Gastroesophageal sphincter (tissue), 4 donors: ENCODE results near the gene WFIKKN1. TPM values are rescaled to one million over a fixed set of nuclear protein-coding genes. Genes with fewer than 3 reads are reported as not detected.

ENCODE experiments used
- ATAC-seq: fragments of 150-250 bp; one replicate; pipeline ENCODE4 v1.9.1; 2016; ENCODE audit warnings: mild to moderate bottlenecking, moderate library complexity
- H3K27ac ChIP-seq, 4 donors: fragments of 200-600 bp; sonication (generic) in 3 of 4; 1 replicate in 3 of 4; 2 replicates in 1 of 4; pipeline ENCODE4 v1.5.1; 2016 to 2019
- H3K27me3 ChIP-seq: fragments of 200-600 bp; sonication (generic); one replicate; pipeline ENCODE4 v1.5.1; 2019
- H3K36me3 ChIP-seq, 2 donors: fragments of 200-600 bp; sonication (generic); one replicate each; pipeline ENCODE4 v1.5.1; 2019; ENCODE audit warnings: control low read depth in 1 of 2
- H3K4me1 ChIP-seq, 3 donors: fragments of 200-600 bp; sonication (generic); 1 replicate in 2 of 3; 2 replicates in 1 of 3; pipeline ENCODE4 v1.5.1; 2016 to 2019; ENCODE audit warnings: control low read depth in 2 of 3
- H3K4me3 ChIP-seq, 2 donors: fragments of 200-600 bp; sonication (generic); one replicate each; pipeline ENCODE4 v1.5.1; 2019; ENCODE audit warnings: mild to moderate bottlenecking in 1 of 2, moderate library complexity in 1 of 2
- H3K9me3 ChIP-seq, 3 donors: fragments of 200-600 bp; sonication (generic); one replicate each; pipeline ENCODE4 v1.5.1; 2017 to 2019; ENCODE audit warnings: control low read depth in 2 of 3
- CTCF ChIP-seq, 4 experiments: fragments of 200-600 bp in 2 of 4; fragments of 450-650 bp in 2 of 4; sonication (generic) in 1 of 4; IDR thresholded peaks; one replicate each; pipeline ENCODE4 v1.5.1; 2017 to 2019; ENCODE audit warnings: antibody characterized with exemption in 4 of 4, mild to moderate bottlenecking in 2 of 4, moderate library complexity in 2 of 4
- EP300 ChIP-seq: sonication (generic); formaldehyde crosslinking; IDR thresholded peaks from one replicate; pipeline ENCODE4 v1.6.1; 2017; ENCODE audit warnings: antibody characterized with exemption, mild to moderate bottlenecking
- POLR2A ChIP-seq, 2 donors: fragments of 450-650 bp; IDR thresholded peaks; one replicate each; pipeline ENCODE4 v1.6.1; 2017; ENCODE audit warnings: antibody characterized with exemption in 2 of 2, mild to moderate bottlenecking in 2 of 2, moderate library complexity in 1 of 2
- POLR2AphosphoS5 ChIP-seq: sonication (generic); formaldehyde crosslinking; IDR thresholded peaks from one replicate; pipeline ENCODE4 v1.6.1; 2017; ENCODE audit warnings: antibody characterized with exemption
- WGBS, 2 donors: methylation state at CpG; one replicate each; pipeline ENCODE4 v1.1.5; 2018; ENCODE audit warnings: low coverage in 1 of 2; 5-methylcytosine and 5-hydroxymethylcytosine counted together
- total RNA-seq, 4 donors: library from RNA; depleted of rRNA; stranded (reverse); fragments of >200 nt; gene quantifications; one replicate each; pipeline ENCODE4 v1.1.0, GENCODE V29; 2016

The WFIKKN1 gene
- total RNA-seq, 4 donors from 2014 or later, result 0.17 to 0.93 (median 0.35) TPM; not detected in 1

- no peaks in the 10 kb centered on the region for H3K9me3 ChIP-seq
- H3K4me1 ChIP-seq, result peaks cover 2 to 53% (median 21%) of the 10 kb centered on the region in 3 donors
- peaks cover 10% of the 10 kb centered on the region for H3K27me3 ChIP-seq
- peak; percentile 92 for ATAC-seq
- peak within 1 kb of the TSS; percentile 90 to 97 (median 96) for H3K27ac ChIP-seq
- TF ChIP-seq CTCF (IDR thresholded peaks at IDR 0.05) (peak in 2 of 4 experiments; percentile 9 to 29), EP300 (no peak), POLR2AphosphoS5 (peak; percentile 43), POLR2A (IDR thresholded peaks at IDR 0.05) (peak; percentile 56 to 70)
- peaks cover 0 to 26% of the 10 kb centered on the region in 2 donors for H3K36me3 ChIP-seq
- H3K4me3 ChIP-seq, result peak within 1 kb of the TSS; percentile 62 to 94
- 0% methylated on average over 1 to 13 of the region's 91 CpGs for WGBS, 2 donors
These were observed 5.7 kb downstream of the WFIKKN1 start, which contains the start of gene METTL26 for GRCh38 chr16:636206-637080. Gene METTL26 (minus strand): TSS chr16:636305. CDS start chr16:636290, 15 bp downstream.

GRCh38 chr16:637081-638018 is 6.6 kb downstream of the WFIKKN1 start:
- peak; percentile 6 for ATAC-seq
- no peak for TF ChIP-seq POLR2A (IDR thresholded peaks at IDR 0.05)
- TF ChIP-seq POLR2AphosphoS5, result no peak
- TF ChIP-seq CTCF (IDR thresholded peaks at IDR 0.05), result no peak
- TF ChIP-seq EP300, result no peak
- Histone ChIP-seq H3K27ac (peak overlapping the region; percentile 90 to 97 (median 96)), H3K27me3 (peaks cover 6% of the 10 kb centered on the region), H3K36me3 (peaks cover 0 to 24% of the 10 kb centered on the region in 2 donors), H3K9me3 (no peaks in the 10 kb centered on the region), H3K4me1 (peaks cover 2 to 57% (median 21%) of the 10 kb centered on the region in 3 donors), H3K4me3 (peak overlapping the region; percentile 62 to 94)
- WGBS, 2 donors, result 91 to 100% methylated on average over 1 to 4 of the region's 53 CpGs

- Histone ChIP-seq H3K27me3 (no peaks in the 10 kb centered on the region), H3K27ac (peak overlapping the region in 3 of 4 donors; percentile 95 to 97 (median 96)), H3K4me1 (peaks cover 2 to 64% (median 29%) of the 10 kb centered on the region in 3 donors), H3K4me3 (no peak overlapping the region), H3K9me3 (no peaks in the 10 kb centered on the region), H3K36me3 (peaks cover 0 to 17% of the 10 kb centered on the region in 2 donors)
- no CpG with 5 or more reads among the region's 15 CpGs for WGBS, 2 donors
- no peak for ATAC-seq
- TF ChIP-seq POLR2AphosphoS5, result no peak
- TF ChIP-seq POLR2A (IDR thresholded peaks at IDR 0.05), result no peak
- TF ChIP-seq CTCF (IDR thresholded peaks at IDR 0.05), result no peak
- no peak for TF ChIP-seq EP300
These were observed 7.3 kb downstream of the WFIKKN1 start for GRCh38 chr16:638034-638543.

- Histone ChIP-seq H3K4me3 (no peak overlapping the region), H3K9me3 (no peaks in the 10 kb centered on the region), H3K36me3 (peaks cover 0 to 9% of the 10 kb centered on the region in 2 donors), H3K27ac (peak overlapping the region in 2 of 4 donors; percentile 96 to 97), H3K4me1 (peaks cover 2 to 71% (median 30%) of the 10 kb centered on the region in 3 donors), H3K27me3 (no peaks in the 10 kb centered on the region)
- TF ChIP-seq EP300 (no peak), POLR2A (IDR thresholded peaks at IDR 0.05) (no peak), CTCF (IDR thresholded peaks at IDR 0.05) (no peak), POLR2AphosphoS5 (no peak)
- no CpG with 5 or more reads among the region's 9 CpGs for WGBS, 2 donors
- no peak for ATAC-seq
These were observed 8.1 kb downstream of the WFIKKN1 start for GRCh38 chr16:638836-639235.
